ENCODE data around the gene ZNF324.

The ZNF324 gene

GRCh38 chr19:58513213-58513693 is 46.4 kb downstream of the ZNF324 start:
- no peak for TF ChIP-seq CTCF (IDR thresholded peaks at IDR 0.05; ENCODE audit: control extremely low read depth, extremely low read depth, low read depth, missing control alignments)
- ChIA-PET POLR2A (interaction anchor here (0.6 to 1.0 kb wide), 3 partner anchors 13 to 46 kb away, joined by 3 to 4 read pairs (median 3); no protein-coding TSS in a partner anchor), CTCF (interaction anchor here (1.0 to 2.5 kb wide), 19 partner anchors 9 to 83 kb away, joined by 3 to 39 read pairs (median 5); partner anchors contain the start of genes CHMP2A and ZNF446)
- no peak for DNase-seq (ENCODE audit: extremely low spot score)

- ChIA-PET CTCF (interaction anchor here (0.6 to 2.5 kb wide), 32 partner anchors 9 to 175 kb away, joined by 3 to 39 read pairs (median 4); partner anchors contain the start of genes CHMP2A, TRIM28 and ZNF446), POLR2A (interaction anchor here (0.5 to 1.2 kb wide), 5 partner anchors 14 to 107 kb away, joined by 3 to 4 read pairs (median 3); no protein-coding TSS in a partner anchor)
- peak; percentile 98 for TF ChIP-seq CTCF (IDR thresholded peaks at IDR 0.05; ENCODE audit: control extremely low read depth, extremely low read depth, low read depth, missing control alignments)
- DNase-seq (ENCODE audit: extremely low spot score) = peak; percentile 96
Measured at GRCh38 chr19:58513694-58514563, 47.0 kb downstream of the ZNF324 start.

GRCh38 chr19:58514564-58515022 is 47.7 kb downstream of the ZNF324 start:
- DNase-seq (ENCODE audit: extremely low spot score) = no peak
- POLR2A ChIA-PET = interaction anchor here (0.5 to 1.2 kb wide), 4 partner anchors 26 to 108 kb away, joined by 3 to 4 read pairs (median 4); no protein-coding TSS in a partner anchor
- CTCF ChIA-PET = interaction anchor here (0.6 to 2.5 kb wide), 32 partner anchors 8 to 176 kb away, joined by 3 to 39 read pairs (median 4); partner anchors contain the start of genes CHMP2A, TRIM28 and ZNF446
- TF ChIP-seq CTCF (IDR thresholded peaks at IDR 0.05; ENCODE audit: control extremely low read depth, extremely low read depth, low read depth, missing control alignments) = no peak

GRCh38 chr19:58515259-58515658 is 48.4 kb downstream of the ZNF324 start:
- POLR2A ChIA-PET = interaction anchor here (0.7 kb wide), 1 partner anchor 26 kb away, joined by 3 read pairs; no protein-coding TSS in a partner anchor
- CTCF ChIA-PET = interaction anchor here (0.8 kb wide), 1 partner anchor 65 kb away, joined by 4 read pairs; no protein-coding TSS in a partner anchor
- no peak for DNase-seq (ENCODE audit: extremely low spot score)
- TF ChIP-seq CTCF (IDR thresholded peaks at IDR 0.05; ENCODE audit: control extremely low read depth, extremely low read depth, low read depth, missing control alignments) = no peak

- DNase-seq (ENCODE audit: extremely low spot score) = no peak
- no peak for TF ChIP-seq CTCF (IDR thresholded peaks at IDR 0.05; ENCODE audit: control extremely low read depth, extremely low read depth, low read depth, missing control alignments)
- ChIA-PET CTCF (interaction anchor here (1.1 to 5.9 kb wide), 2 partner anchors 16 to 65 kb away, joined by 5 to 60 read pairs; no protein-coding TSS in a partner anchor), POLR2A (no interaction called here)
Measured at GRCh38 chr19:58516246-58516836, 49.5 kb downstream of the ZNF324 start.

Data from GM10248 (cell line).